Esophagus muscularis mucosa (tissue), 4 donors: ENCODE measurements around the gene WDR64. TPM values are rescaled to one million over a fixed set of nuclear protein-coding genes. Genes with fewer than 3 reads are reported as not detected.

Source experiments
- DNase-seq: peaks from one replicate; pipeline ENCODE4 v3.0.0-alpha.2; 2017; ENCODE audit errors: extremely low spot score
- H3K27ac ChIP-seq, 4 donors: fragments of 200-600 bp; sonication (generic); replicated peaks in 1 of 4; 1 replicate in 3 of 4; 2 replicates in 1 of 4; pipeline ENCODE4 v1.5.1; 2016 to 2019; ENCODE audit warnings: mild to moderate bottlenecking in 1 of 4
- H3K27me3 ChIP-seq, 4 donors: fragments of 200-600 bp; sonication (generic); one replicate each; pipeline versions ENCODE4 v1.5.1 to v1.6.0; 2016 to 2019
- H3K36me3 ChIP-seq, 4 donors: fragments of 200-600 bp; sonication (generic); one replicate each; pipeline ENCODE4 v1.5.1; 2016 to 2019
- H3K4me1 ChIP-seq, 4 donors: fragments of 200-600 bp; sonication (generic); one replicate each; pipeline ENCODE4 v1.5.1; 2016 to 2019
- H3K4me3 ChIP-seq, 4 donors: fragments of 200-600 bp; sonication (generic); 1 replicate in 2 of 4; 2 replicates in 2 of 4; pipeline ENCODE4 v1.5.1; 2016 to 2019; ENCODE audit warnings: mild to moderate bottlenecking in 4 of 4, moderate library complexity in 1 of 4
- H3K9me3 ChIP-seq, 4 donors: fragments of 200-600 bp; sonication (generic); 1 replicate in 3 of 4; 2 replicates in 1 of 4; pipeline ENCODE4 v1.5.1; 2016 to 2019
- EP300 ChIP-seq: sonication (generic); formaldehyde crosslinking; IDR thresholded peaks from one replicate; pipeline ENCODE4 v1.6.1; 2017; ENCODE audit warnings: antibody characterized with exemption
- POLR2A ChIP-seq: fragments of 450-650 bp; IDR thresholded peaks from one replicate; pipeline ENCODE4 v1.6.1; 2017; ENCODE audit warnings: antibody characterized with exemption, moderate library complexity, mild to moderate bottlenecking, low read depth
- POLR2AphosphoS5 ChIP-seq, 2 donors: sonication (generic); formaldehyde crosslinking; IDR thresholded peaks; one replicate each; pipeline ENCODE4 v1.6.1; 2017; ENCODE audit warnings: antibody characterized with exemption in 2 of 2
- WGBS: methylation state at CpG from one replicate; pipeline ENCODE4 v1.1.5; 2018; 5-methylcytosine and 5-hydroxymethylcytosine counted together
- intact Hi-C: fragments of 100-400 bp; cut with DNase I; formaldehyde crosslinking; loops from one replicate; pipeline ENCODE4 v1.15.1; 2023
- total RNA-seq, 4 donors: library from RNA; depleted of rRNA; stranded (reverse); fragments of >200 nt; gene quantifications; one replicate each; pipeline versions ENCODE4 v1.1.0 to v1.2.1, GENCODE V29; 2016
- TF ChIP-seq, protein P1 (sequence below), 3 experiments: fragments of 200-600 bp in 2 of 3; fragments of 450-650 bp in 1 of 3; sonication (generic) in 2 of 3; IDR thresholded peaks; one replicate each; pipeline ENCODE4 v1.5.1; 2017 to 2019; ENCODE audit warnings: antibody characterized with exemption in 3 of 3, mild to moderate bottlenecking in 2 of 3, moderate library complexity in 1 of 3

Gene WDR64
- total RNA-seq, 4 donors from 2014 or later: not detected

- H3K9me3 ChIP-seq: no peaks in the 10 kb centered on the region
- intact Hi-C loops: loop anchor here (10.0 kb wide), 3 partner anchors 197 to 307 kb away; partner anchors contain the start of genes CHML, KMO and OPN3
- H3K27me3 ChIP-seq: no peaks in the 10 kb centered on the region
- TF ChIP-seq, protein P1, sequence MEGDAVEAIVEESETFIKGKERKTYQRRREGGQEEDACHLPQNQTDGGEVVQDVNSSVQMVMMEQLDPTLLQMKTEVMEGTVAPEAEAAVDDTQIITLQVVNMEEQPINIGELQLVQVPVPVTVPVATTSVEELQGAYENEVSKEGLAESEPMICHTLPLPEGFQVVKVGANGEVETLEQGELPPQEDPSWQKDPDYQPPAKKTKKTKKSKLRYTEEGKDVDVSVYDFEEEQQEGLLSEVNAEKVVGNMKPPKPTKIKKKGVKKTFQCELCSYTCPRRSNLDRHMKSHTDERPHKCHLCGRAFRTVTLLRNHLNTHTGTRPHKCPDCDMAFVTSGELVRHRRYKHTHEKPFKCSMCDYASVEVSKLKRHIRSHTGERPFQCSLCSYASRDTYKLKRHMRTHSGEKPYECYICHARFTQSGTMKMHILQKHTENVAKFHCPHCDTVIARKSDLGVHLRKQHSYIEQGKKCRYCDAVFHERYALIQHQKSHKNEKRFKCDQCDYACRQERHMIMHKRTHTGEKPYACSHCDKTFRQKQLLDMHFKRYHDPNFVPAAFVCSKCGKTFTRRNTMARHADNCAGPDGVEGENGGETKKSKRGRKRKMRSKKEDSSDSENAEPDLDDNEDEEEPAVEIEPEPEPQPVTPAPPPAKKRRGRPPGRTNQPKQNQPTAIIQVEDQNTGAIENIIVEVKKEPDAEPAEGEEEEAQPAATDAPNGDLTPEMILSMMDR (IDR thresholded peaks at IDR 0.05): no peak
- TF ChIP-seq POLR2A: no peak
- no peak for TF ChIP-seq EP300
- no peak for TF ChIP-seq POLR2AphosphoS5 (IDR thresholded peaks at IDR 0.05)
- 46% methylated on average over 3 of the region's 3 CpGs for WGBS
- H3K4me1 ChIP-seq: no peaks in the 10 kb centered on the region
- no peak for DNase-seq
- H3K4me3 ChIP-seq: no peak overlapping the region
- H3K27ac ChIP-seq: no peak overlapping the region
- no peaks in the 10 kb centered on the region for H3K36me3 ChIP-seq
Observed at GRCh38 chr1:241841691-241842090, 189.6 kb downstream of the WDR64 start.

GRCh38 chr1:241842565-241842964, 190.5 kb downstream of the WDR64 start:
- Histone ChIP-seq H3K4me1 (peaks cover 0 to 5% (median 5%) of the 10 kb centered on the region in 4 donors), H3K9me3 (no peaks in the 10 kb centered on the region), H3K36me3 (no peaks in the 10 kb centered on the region), H3K4me3 (no peak overlapping the region), H3K27ac (no peak overlapping the region), H3K27me3 (no peaks in the 10 kb centered on the region)
- TF ChIP-seq POLR2A: no peak
- no peak for TF ChIP-seq POLR2AphosphoS5 (IDR thresholded peaks at IDR 0.05)
- TF ChIP-seq, protein P1 (IDR thresholded peaks at IDR 0.05): no peak
- TF ChIP-seq EP300: no peak
- DNase-seq: no peak
- WGBS: 86% methylated on average over 2 of the region's 2 CpGs
- intact Hi-C loops: loop anchor here (10.0 kb wide), 3 partner anchors 198 to 308 kb away; partner anchors contain the start of genes CHML, KMO and OPN3

DNA sequence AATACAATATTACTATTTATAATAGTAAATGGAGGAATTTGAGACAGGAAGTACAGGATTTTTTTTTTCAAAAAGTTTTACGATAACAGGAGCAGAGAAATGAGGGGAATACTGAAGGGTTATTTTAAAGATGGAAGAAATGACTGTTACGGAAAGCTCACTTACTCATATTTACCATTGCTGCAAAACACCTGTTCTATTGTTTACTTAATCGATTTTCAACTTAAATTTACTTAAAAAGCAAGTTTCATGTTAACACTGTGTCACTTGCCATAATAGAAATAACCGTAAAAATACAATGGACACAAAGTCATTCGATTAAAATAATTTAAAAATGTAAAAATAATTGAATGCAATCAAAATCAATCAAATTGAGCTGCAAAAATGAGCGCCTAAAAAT, 192.5 kb downstream of the WDR64 start:
- intact Hi-C loops: loop anchor here (10.0 kb wide), 3 partner anchors 200 to 310 kb away; partner anchors contain the start of genes CHML, KMO and OPN3
- no peak for DNase-seq
- WGBS: 84% methylated on average over 6 of the region's 6 CpGs
- no peaks in the 10 kb centered on the region for H3K27me3 ChIP-seq
- no peaks in the 10 kb centered on the region for H3K36me3 ChIP-seq
- H3K4me3 ChIP-seq: no peak overlapping the region
- no peak for TF ChIP-seq POLR2A
- no peak for TF ChIP-seq EP300
- TF ChIP-seq, protein P1 (IDR thresholded peaks at IDR 0.05): no peak
- TF ChIP-seq POLR2AphosphoS5 (IDR thresholded peaks at IDR 0.05): no peak
- H3K4me1 ChIP-seq: peaks cover 8 to 14% (median 11%) of the 10 kb centered on the region in 4 donors
- H3K9me3 ChIP-seq: no peaks in the 10 kb centered on the region
- no peak overlapping the region for H3K27ac ChIP-seq

DNA sequence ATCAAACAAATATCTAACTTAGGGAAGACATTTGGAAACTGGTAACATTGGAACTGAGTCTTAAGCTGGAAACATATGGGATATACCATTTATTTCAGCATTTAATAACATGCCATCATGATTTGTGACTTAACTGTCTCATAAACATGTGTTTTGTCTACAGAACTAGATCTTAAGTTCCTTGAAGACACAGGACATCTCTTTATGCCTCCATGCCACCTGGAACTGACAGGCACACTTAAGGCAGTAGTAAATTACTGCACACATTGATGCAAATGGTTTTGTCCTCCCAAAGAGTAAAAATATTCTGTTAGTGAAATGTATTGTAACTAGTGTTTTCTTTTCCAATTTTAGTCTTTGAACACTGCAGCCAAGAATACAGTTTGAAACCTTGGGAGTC, 194.3 kb downstream of the WDR64 start:
- no peak for DNase-seq
- intact Hi-C loops: loop anchor here (10.0 kb wide), 3 partner anchors 202 to 312 kb away; partner anchors contain the start of genes CHML, KMO and OPN3
- no peak overlapping the region for H3K27ac ChIP-seq
- H3K27me3 ChIP-seq: no peaks in the 10 kb centered on the region
- H3K9me3 ChIP-seq: no peaks in the 10 kb centered on the region
- H3K4me1 ChIP-seq: peaks cover 8 to 14% (median 11%) of the 10 kb centered on the region in 4 donors
- no peak overlapping the region for H3K4me3 ChIP-seq
- TF ChIP-seq, protein P1 (IDR thresholded peaks at IDR 0.05): no peak
- no peak for TF ChIP-seq EP300
- TF ChIP-seq POLR2A: no peak
- no peak for TF ChIP-seq POLR2AphosphoS5 (IDR thresholded peaks at IDR 0.05)
- H3K36me3 ChIP-seq: no peaks in the 10 kb centered on the region
